Colonic mucosa (tissue), 4 donors: ENCODE results near the gene OBP2A. TPM values are rescaled to one million over a fixed set of nuclear protein-coding genes. Genes with fewer than 3 reads are reported as not detected.
"Not testable (repeated sequence)": the region's sequence is repeated elsewhere in the genome, so short reads cannot be mapped to it uniquely, and the experiment has no call there.

Source experiments
- DNase-seq: peaks from one replicate; pipeline ENCODE4 v3.0.0-alpha.2; 2020
- H3K27ac ChIP-seq: fragments of 200-600 bp; one replicate; pipeline ENCODE4 v1.8.0; 2021
- H3K27me3 ChIP-seq: fragments of 200-600 bp; one replicate; pipeline ENCODE4 v1.8.0; 2021
- H3K36me3 ChIP-seq: fragments of 200-600 bp; one replicate; pipeline ENCODE4 v1.8.0; 2021
- H3K4me1 ChIP-seq: fragments of 200-600 bp; one replicate; pipeline ENCODE4 v1.8.0; 2021; ENCODE audit warnings: mild to moderate bottlenecking
- H3K4me3 ChIP-seq: fragments of 200-600 bp; one replicate; pipeline ENCODE4 v1.8.0; 2021
- H3K9ac ChIP-seq, 2 donors: one replicate each; pipeline ENCODE4 v1.7.0; 2013; ENCODE audit warnings: control low read depth in 2 of 2, low read depth in 2 of 2, low read length in 2 of 2
- H3K9me3 ChIP-seq: fragments of 200-600 bp; one replicate; pipeline ENCODE4 v1.8.0; 2021
- CTCF ChIP-seq: fragments of 200-600 bp; IDR thresholded peaks from one replicate; pipeline ENCODE4 v1.8.0; 2022; ENCODE audit warnings: antibody characterized with exemption, mild to moderate bottlenecking
- intact Hi-C: fragments of 100-400 bp; cut with DNase I; formaldehyde crosslinking; loops from one replicate; pipeline ENCODE4 v1.14.1; 2022
- total RNA-seq, 2 donors: library from RNA; stranded (reverse); fragmentation: NEBNext Ultra II Directional in 1 of 2; extraction: Animal tissue kit (Norgen Biotek cat#: 25700) in 1 of 2; gene quantifications; one replicate each; pipeline ENCODE4 v1.2.1, GENCODE V29; 2021
- donor health status: healthy.
- donor health status: DM: no; HTN: no; CAD: no.
- donor health status: DM: no; HTN: no; CAD: no.

The OBP2A gene
- total RNA-seq, 2 donors from 2014 or later: not detected

DNA sequence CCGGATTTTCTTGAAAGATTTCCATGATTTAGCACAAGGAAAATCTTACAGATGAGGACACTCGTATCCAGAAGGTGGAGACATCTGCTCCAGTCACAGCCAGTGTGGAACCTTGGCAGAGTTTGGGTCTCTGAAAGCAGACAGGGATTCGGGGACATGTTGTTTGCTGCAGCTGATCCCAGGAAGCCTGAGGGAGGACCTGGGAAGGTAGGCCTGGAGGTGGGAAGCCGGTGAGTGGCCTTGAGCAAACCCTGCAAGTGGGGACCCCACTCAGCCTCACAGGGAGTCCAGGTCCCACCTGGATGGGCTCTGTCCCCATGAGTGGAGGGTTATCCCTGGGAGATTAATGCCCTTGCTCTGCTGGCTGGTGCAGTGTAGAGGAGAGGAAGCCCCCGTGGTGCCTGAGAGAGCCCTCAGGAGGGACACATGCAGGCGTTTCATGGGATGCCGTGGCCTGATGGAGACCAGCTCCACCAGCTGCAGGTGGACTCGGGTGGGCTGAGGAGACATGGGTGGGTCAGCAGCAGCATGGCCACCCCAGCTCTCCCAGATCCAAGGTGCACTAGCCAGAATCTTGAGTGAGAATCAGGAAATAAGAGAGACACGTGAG is 37.6 kb upstream of the OBP2A start:
- no peaks in the 10 kb centered on the region for H3K27me3 ChIP-seq
- intact Hi-C loops: no loop called here
- H3K9me3 ChIP-seq: no peaks in the 10 kb centered on the region
- no peak for TF ChIP-seq CTCF
- H3K9ac ChIP-seq: no peak overlapping the region
- no peak overlapping the region for H3K4me3 ChIP-seq
- no peak for DNase-seq
- no peaks in the 10 kb centered on the region for H3K4me1 ChIP-seq
- no peak overlapping the region for H3K27ac ChIP-seq
- H3K36me3 ChIP-seq: no peaks in the 10 kb centered on the region

- Histone ChIP-seq H3K27ac (no peak overlapping the region), H3K27me3 (no peaks in the 10 kb centered on the region), H3K4me3 (no peak overlapping the region), H3K9ac (no peak overlapping the region), H3K9me3 (no peaks in the 10 kb centered on the region), H3K4me1 (no peaks in the 10 kb centered on the region), H3K36me3 (no peaks in the 10 kb centered on the region)
- TF ChIP-seq CTCF: no peak
- DNase-seq: no peak
- intact Hi-C loops: no loop called here
These were observed 36.5 kb upstream of the OBP2A start for GRCh38 chr9:135509458-135509857.

DNA sequence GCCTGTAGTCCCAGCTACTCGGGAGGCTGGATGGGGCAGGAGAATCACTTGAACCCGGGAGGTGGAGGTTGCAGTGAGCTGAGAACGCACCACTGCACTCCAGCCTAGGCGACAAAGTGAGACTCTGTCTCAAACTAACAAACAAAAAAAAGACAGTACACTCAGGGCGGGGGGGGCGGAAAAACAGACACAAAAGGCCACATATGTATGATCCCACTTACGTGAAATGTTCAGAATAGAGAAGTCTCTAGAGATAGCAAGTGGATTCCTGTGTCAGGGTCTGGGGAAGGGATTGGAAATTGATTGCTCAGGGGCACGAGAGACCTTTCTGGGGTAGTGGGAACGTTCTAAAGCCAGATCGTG is 33.7 kb upstream of the OBP2A start:
- Histone ChIP-seq H3K36me3 (no peaks in the 10 kb centered on the region), H3K9ac (no peak overlapping the region), H3K4me3 (no peak overlapping the region), H3K9me3 (no peaks in the 10 kb centered on the region), H3K27me3 (no peaks in the 10 kb centered on the region), H3K27ac (no peak overlapping the region), H3K4me1 (no peaks in the 10 kb centered on the region)
- intact Hi-C loops: no loop called here
- DNase-seq: no peak
- no peak for TF ChIP-seq CTCF

- Histone ChIP-seq H3K9ac (no peak overlapping the region), H3K27ac (no peak overlapping the region), H3K36me3 (no peaks in the 10 kb centered on the region), H3K9me3 (no peaks in the 10 kb centered on the region), H3K27me3 (no peaks in the 10 kb centered on the region), H3K4me3 (no peak overlapping the region), H3K4me1 (no peaks in the 10 kb centered on the region)
- intact Hi-C loops: no loop called here
- TF ChIP-seq CTCF: no peak
- no peak for DNase-seq
These were observed 33.0 kb upstream of the OBP2A start for GRCh38 chr9:135512904-135513303.

GRCh38 chr9:135513351-135513846 is 32.5 kb upstream of the OBP2A start:
- no peak for DNase-seq
- Histone ChIP-seq H3K9ac (no peak overlapping the region), H3K36me3 (no peaks in the 10 kb centered on the region), H3K9me3 (no peaks in the 10 kb centered on the region), H3K4me1 (no peaks in the 10 kb centered on the region), H3K4me3 (no peak overlapping the region), H3K27ac (no peak overlapping the region), H3K27me3 (no peaks in the 10 kb centered on the region)
- intact Hi-C loops: no loop called here
- no peak for TF ChIP-seq CTCF

DNA sequence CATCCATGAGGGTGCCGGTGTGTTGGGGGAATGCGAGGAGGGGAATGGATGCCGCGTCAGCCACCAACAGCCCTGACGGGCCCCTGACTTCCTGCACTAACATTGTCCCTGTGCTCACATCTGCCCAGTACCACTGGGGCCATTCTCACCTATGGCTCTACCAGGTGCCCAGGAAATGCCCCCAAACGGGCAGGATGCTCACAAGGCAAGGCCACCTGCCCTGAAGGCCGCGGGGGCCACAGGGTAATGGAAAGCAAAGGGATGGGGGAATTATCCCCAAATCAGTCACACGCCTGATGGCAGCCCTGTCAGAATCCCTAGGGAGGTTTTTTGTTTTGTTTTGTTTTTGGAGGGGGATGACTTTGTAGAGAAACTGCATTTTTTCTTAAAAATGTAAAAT is 32.0 kb upstream of the OBP2A start:
- H3K27ac ChIP-seq, DNase-seq, H3K4me1 ChIP-seq, H3K27me3 ChIP-seq, intact Hi-C loops, H3K9me3 ChIP-seq, H3K36me3 ChIP-seq, H3K9ac ChIP-seq, H3K4me3 ChIP-seq: not testable (repeated sequence)
